ENCODE measurements around the gene TSC2.
A peak's percentile ranks its signal among the peaks of the same experiment; 100 is the strongest.

The TSC2 gene

DNA sequence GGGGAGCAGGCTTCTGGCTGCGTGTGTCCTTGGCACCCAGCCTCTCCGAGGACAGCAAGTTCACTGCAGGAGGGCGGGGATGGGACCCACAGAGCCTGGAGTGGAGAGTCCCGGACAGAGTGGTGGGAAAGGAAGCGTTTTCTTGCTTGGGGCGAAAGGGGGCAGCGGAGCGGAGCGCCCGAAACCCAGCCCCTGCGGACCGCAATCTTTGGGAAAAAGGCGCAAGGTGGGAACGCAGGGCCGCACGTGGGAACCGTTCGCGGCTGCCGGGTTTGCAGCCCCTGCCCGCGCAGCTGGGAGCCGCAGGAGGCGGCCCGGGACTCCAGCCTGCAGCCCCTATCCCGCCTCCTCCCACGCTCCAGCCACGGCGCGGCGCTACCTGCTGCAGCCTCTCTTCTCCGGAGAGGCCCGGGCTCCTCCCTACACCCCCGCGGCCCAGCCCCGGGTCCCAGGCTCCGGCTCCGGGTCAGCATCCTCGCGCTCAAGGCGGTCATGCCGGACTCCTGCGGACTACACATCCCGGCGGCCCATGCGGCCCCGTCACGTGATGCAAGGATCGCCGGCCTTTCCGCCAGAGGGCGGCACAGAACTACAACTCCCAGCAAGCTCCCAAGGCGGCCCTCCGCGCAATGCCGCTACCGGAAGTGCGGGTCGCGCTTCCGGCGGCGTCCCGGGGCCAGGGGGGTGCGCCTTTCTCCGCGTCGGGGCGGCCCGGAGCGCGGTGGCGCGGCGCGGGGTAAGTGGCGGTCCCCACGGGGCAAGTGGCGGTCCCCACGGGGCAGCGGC, at the start of gene TSC2, which contains the start of gene NTHL1:
Gene TSC2, plus strand, starts transcription at position 656 of the 786 bp plus-strand sequence. CDS start 631 bp downstream, outside the sequence.
Gene NTHL1, minus strand, starts transcription at position 505 of the 786 bp plus-strand sequence. Its CDS starts 11 bp downstream, at position 494.
- peak; percentile 96 for DNase-seq (ENCODE audit: low spot score)

DNA sequence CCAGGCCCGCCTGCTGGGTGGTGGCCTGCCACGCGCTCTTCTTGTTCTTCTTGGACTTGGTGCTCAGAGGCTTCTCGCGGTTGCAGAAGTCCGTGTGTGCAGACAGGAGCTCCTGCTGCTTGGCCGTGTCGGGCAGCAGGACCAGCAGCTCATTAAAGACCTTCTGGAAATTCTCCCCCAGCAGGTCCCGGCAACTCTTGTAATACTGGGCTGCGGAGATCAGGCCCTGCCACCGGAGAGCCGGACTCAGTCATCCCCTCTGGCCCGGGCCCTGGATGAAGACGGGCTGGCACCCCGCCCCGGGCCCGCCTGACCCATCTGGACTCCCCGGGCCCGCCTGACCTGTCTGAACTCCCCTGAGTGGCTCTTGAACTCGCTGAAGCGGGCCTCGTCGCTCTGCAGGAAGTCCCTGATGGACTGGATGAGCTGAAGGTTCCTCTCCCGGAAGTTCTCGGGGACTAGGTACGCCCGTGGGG, 49.4 kb upstream of the TSC2 start:
- DNase-seq (ENCODE audit: low spot score), result no peak

DNA sequence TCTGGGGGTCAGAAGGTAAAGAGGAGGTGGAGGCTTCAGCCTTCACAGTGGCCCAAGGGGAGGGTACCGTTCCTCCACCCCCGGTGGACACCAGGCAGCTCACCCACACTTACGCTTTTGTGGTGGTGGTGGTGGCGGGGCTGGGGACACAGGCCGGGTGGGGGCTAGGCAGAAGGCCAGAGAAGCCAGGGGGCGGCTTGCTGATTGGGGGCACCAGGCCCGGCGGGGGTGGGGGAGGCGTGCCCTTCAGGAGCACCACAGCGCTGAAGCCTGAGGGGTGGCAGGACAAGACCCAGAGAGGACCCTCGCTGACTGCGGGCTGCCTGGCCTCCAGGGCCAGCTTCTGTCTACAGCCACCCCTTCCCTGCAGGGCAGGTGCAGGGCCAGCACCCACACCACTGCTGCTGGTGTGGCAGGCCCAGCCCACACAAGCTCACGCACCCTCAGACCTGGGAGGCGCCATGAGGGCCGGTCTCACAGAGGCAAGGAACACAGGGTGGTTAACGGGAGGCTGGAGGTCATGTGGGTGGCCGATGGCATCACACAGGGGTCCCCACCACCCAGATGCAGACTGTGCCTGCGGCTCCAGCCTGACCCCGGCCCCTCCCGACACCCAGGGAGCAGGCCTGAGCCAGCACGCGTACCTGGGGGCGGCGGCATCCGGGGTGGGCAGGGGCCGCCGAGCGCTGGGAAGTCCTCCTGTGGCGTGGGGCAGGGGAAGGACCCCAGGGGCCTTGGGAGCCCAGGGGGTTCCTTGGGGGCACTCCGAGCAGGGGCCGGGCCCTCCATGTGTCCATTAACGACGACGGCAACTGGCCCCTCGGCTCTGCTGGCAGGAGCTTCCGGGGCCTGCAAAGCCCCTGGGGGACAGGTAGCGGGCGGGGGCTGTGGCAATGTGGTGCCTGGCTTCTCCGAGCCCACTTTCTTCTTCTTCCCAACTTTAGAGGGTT, 48.7 kb upstream of the TSC2 start:
- no peak for DNase-seq (ENCODE audit: low spot score)

DNA sequence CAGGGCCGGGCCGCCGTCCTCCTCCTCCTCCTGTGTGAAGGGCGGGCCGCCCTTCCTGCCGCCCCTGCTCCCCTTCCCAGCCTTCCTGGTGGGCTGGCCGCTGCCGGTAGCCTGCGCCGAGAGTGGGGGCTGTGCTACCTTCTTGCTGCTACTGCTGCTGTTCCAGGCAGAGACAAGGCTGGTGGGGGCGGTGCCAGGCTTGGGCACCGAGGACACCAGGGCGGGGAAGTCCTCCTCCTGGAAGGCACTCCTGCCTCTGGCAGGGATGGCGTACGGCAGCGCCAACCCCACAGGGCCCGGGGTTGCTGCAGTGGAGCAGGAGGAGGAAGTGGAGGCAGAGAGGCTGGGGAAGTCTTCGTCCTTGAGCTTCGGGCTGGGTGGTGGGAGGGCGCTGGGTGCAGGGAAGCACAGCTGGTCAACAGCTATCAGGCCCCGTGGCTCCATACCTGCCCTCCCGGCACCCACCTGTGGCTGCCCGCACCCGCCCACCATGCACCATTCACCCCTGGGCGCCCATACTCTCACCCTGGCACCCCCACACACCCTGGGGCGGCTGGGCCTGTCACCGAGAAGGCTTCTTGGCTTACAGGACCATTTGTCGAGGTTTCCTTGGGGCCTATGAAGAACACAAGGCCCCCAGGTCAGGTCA, 47.8 kb upstream of the TSC2 start:
- no peak for DNase-seq (ENCODE audit: low spot score)

DNA sequence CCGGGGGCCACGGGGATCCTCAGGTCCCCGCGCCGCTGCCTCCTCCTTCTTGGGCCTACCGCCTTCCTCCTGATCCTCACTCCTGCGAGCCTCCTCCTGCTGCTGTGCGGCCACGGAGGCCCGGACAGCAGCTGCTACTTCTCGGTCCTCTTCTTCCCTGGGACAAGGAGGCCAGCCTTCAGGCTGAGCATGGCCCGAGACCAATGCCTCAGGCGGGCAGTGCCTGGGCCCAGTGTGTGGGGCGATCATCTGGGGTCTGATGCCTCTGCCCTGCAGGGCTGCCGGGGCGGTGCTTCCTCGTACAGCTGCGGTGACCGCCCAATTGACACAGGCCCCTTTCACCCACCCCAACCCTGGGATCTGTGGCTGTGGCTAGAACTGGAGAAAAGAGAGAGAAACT, 46.8 kb upstream of the TSC2 start:
- DNase-seq (ENCODE audit: low spot score), result no peak

DNA sequence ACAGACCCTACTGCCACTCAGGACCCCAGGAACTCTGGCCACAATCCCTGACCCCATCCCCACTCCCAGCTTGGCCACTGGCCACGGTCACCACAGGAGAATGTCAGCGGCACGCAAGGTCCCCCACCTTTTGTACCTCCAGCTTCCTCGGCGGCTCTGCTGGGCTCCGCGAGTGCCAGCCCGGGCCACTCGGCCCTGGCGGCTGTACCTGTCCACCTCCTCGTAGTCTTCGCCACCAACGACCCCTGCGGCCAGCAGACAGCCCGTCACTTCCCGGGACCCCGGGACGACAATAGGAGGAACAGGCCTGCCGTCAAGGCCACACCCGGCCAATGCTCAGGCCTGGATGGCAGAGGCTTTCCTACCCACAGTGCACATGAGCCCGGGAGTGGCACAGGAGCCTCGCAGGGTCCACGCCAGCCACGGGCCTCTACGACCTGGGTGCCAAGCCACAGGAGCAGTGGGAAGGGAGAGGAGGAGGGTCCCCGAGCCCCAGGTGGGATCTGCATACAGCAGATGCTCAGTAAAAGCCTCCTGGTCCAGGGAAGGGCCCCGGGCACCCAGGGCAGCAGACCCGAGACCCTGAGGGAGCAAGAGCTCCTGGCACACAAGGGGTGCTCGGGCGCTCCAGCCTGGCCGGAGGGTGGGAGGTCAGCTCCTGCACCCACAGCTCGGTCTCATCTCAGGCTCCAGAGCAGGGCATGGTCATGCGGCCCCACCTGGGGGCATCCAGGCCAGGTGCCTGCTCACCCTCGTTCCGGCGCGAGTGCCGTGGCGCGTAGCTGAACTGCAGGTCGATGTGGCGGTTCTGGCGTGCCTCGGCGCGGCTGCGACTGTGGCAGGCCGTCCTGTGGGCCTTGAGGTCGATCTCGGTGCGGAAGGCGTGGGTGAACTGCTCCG, 46.1 kb upstream of the TSC2 start:
- DNase-seq (ENCODE audit: low spot score), result no peak

DNA sequence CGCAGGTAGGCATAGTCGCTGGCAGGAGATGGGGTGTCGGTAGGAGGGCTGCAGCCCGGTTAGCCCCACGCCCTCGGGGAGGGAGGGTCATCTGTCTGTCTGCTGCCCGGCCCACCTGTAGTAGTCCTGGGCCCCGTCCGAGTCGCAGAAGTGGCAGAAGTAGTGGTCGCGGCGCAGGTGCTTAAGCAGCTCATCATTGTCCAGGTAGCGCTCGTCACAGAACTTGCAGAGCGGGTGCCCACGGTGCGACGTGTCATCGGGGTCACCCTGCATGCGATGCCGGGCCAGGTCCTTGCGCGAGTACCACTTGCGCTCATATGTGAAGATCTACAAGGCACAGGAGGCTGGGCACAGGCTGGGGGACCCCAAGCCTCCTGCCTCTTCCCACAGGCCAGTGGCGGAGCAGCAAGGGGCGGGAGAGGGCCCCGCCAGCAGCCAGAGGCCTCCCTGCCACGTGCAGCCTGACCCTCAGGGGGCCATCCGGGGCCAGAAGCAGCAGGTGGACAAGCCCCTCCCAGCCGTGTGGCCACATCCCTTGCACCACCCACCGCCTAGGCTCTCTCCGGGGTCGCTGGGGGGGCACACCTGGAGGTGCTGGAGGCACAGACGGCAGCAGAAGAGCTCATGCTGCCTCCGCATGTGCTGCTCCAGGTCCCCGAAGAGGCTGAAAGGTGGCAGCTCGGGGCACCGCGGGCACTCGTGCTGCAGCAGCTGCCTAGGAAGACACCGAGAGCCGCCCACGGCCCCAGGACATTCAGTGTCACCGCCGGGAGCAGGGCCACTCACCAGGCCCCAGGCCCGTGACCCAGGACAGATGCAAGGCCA, 45.2 kb upstream of the TSC2 start:
- DNase-seq (ENCODE audit: low spot score), result no peak

DNA sequence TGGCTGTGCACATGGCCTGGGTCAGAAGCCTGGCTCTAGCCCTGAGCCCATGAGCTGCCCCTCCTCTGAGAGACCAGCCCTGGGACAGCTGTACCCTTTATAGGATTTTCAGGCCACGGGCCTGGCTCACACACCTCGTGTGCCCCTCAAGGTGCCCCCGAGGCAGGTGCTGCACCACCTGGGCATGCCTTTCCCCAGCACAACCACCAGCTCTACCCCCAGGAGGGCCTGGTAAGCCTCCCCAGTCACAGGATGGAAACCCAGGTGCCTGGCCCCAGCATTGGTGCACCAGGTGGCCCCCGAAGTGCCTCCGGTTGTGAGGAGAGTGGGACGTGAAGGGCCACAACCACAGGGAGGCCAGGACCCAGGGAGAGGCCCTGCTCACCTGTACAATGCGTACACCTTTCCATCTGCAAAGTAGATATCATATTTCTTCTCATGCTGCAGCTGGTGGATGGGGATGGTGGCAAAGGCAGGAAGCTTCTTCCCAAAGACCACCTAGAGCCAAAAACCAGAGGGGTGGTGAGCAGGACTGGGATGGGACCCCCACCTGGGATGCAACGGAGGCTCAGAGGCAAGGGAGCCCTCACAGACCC, 44.5 kb upstream of the TSC2 start:
- no peak for DNase-seq (ENCODE audit: low spot score)

DNA sequence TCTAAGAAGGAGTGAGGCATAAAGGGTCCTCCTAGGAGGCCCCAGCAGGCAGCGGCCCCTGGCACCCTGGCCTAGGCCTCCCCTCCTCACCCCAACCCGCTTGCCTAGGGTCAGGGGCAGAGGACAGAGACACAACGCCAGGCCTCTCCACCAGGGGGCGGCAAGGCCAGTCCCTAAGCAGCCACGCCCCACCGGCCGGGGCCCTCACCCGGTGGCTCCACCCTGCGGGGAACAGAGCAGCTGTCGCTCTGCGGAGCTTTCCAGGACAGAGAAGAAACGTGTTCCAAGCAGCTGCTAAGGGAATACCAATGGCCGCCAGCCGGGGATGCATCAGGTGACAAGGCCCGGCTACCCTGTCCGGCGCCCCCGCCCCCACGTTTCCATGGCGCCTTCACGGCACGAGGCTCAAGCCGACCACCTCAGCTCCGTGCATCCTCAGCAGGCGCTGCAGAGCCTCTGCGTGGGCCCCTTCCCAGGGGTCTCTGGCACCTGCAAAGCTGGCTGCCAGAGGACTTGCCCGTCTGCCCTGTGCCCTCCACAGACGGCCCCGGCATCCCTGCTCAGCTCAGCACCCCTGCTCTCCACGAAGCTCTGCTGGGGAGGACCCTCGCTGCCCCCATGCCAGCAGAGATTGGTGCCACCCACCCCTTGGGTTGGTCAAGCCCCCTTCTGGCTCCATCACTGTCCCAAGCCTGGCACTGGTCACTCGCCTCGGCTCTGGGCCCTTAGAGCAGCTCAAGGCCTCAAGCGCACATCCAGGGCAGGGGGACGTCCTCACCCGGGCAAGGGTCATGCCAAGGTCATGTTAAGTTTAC, 43.8 kb upstream of the TSC2 start:
- DNase-seq (ENCODE audit: low spot score), result peak; percentile 84

DNA sequence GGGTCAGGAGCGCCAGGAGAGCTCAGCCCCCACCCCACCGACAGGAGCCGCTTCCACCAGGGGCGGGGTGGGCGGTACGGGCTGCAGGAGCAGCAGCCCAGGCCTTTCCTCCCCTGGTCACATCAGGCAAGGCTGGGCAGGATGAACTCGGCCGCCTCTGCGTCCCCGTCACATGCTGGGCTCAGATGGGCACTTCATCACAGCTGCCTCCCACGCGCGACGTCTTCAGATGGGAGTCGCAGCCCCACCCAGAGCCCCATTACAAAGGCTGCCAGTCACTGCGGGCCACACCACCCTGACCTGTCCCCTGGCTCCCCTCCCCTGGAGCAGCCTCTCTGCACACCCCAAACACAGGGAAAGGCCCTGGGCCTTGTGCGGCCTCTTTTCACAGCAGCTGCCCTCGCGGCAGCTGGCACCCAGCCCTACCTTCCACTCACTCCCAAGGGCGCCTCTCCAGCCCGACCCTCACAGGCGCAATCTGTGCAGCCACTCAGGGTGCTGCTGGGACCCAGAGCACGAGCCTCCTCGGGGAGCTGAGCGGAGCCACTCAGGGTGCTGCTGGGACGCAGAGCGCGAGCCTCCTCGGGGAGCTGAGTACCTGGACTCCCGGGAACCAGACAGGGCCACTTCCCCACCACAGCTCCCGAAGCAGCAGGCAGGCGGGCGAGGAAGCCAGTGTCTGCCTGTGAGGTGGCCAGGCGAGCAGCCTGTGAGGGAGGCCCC, 42.8 kb upstream of the TSC2 start:
- DNase-seq (ENCODE audit: low spot score), result no peak

DNA sequence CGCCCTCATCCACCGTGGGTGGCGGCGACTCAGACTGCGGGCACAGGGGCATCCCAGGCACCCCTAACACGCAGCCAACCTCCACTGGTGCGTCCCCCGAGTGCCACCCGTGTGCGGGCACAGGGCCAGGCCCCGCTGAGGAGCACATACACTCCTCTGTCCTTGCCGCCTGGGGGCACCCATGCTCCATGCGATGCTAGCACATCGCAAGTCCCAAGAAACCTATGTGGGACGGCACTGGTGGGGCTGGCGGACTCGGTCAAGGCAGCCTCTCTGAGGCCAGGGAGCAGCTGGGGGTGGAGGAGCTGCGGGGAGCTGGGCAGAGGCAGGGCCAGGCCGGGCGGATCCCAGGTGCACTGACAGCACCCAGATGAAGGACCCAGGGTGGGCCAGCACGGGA, 42.1 kb upstream of the TSC2 start:
- no peak for DNase-seq (ENCODE audit: low spot score)

DNA sequence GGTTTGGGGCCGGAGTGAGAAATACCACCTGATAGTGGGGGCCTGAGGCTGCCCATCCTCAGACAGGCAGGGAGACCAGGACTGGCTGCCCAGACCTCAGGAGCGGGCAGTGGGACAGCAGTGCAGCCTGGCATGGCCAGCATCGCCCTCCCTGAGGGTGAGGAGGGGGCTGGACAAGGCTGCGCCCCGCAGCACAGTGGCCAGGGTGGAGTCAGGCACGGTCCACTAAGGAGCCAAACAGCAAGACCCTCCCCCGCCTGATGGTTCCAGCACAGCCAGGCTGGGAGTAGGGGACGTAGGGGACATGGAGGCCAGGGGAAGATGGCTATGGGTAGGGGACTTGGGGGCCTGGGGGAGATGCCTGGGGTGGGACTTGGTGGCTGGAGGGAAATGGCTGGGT, 41.5 kb upstream of the TSC2 start:
- DNase-seq (ENCODE audit: low spot score), result no peak

DNA sequence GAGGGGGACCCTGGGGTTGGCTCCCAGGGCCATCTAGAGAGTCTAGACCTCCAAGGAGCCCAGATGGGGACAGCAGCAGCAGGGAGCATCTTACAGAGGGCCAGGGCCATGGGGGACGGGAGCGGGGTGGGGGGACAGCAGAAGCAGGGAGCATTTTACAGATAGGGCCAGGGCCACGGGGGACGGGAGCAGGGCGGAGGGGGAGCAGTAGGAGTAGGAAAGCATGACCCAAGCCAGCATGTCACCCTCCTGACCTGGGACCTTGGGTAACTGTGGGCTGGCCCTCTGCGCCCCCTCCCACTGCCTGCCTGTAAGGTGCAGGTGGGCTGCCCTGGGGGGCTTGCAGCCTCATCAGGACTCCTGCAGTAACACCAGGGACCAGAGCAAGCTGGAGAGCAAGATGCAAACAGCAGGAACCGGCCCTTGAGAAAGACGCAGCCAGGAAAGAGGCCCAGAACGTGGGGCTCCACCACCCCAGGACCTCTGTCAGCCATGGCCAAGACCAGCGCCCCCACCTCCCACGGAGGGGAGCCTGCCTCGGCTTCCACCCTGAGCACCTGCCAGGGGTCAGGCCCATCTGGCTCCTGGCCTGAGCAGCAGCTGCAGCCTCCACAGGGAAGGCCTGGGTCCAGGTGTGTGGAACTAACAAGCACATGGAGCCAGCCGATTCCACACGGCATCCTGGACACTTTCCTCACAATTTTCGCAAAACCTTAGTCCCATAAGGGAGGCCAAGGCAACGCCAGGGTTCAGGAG, 40.5 kb upstream of the TSC2 start:
- DNase-seq (ENCODE audit: low spot score), result no peak

DNA sequence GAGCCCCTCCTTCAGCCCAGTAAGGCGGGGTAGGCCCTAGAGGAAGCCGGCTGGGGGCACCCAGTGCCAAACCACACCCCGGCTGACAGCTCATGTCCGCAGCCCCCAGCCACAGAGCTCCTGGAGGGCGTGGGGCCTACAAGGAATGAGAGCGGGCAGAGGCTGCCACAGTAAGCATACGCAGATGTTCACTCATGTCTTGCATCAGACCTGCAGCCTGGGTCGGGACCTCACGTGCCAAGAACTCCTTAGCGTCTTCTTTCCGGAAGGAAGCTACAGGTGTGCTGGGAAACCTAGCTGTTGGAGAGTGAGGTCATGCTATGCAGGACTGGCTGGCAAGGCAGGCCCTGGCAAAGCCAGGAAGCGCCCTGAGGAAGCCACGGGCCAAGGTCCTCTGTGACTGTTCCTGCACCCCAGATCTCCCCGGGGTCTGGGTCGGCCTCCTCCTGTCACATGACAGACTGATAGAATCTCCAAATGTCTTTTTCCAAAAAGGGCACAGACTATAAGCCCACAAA, 39.7 kb upstream of the TSC2 start:
- no peak for DNase-seq (ENCODE audit: low spot score)

DNA sequence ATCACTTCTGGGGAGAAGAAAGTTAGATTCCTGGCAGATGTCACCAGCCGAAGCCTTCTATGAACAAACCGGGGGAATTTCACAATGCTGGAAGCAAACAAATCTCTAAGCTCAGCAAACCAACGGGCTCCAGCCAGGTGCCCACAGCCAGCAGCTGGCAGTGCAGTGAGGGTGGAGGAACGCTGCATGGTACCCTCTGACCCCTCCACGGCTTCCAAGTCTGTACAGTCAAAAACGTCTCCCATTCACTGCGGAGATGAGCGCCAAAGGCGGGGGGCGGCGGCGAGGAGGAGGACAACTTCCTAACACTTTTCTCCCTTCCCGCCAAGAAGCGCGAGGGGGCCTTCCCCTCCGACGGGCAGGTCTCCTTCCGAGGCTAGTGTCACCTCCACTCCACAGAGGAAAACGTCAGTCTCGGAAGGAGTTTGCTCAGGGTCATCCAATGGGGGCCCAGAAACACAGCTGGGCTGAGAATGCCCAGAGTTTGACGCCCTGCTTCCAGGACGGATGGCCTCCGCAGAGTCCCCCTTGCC, 39.1 kb upstream of the TSC2 start:
- DNase-seq (ENCODE audit: low spot score), result no peak

DNA sequence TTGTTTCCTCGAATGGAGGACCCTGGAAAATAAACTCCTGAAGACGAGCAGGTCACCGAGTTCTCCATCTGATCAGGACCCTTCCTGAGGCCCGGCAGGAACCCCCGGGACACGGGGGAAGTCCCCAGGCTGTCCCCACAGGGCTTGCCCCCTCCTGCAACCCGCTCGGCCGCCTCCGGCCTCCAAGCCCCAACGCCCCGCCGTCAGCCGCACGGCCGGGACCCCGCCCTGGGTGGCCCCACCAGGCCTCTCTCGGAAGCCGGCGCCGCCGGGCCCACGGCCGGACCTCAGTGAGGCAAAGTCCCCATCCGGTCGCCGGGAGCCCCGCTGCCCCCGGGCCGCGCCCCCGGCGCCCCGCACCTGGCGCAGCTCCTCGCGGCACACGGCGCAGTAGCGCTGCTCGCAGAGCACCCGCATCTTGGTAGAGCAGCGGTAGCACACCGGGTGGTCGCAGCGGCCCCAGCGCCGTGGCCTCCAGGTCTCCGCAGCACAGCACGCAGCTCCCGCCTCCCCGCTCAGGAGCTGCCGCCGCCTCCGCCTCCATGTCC, 38.5 kb upstream of the TSC2 start:
- DNase-seq (ENCODE audit: low spot score), result no peak
